Kasumi-1 (cell line): ENCODE data around the gene CCDC88C.
"Not testable (repeated sequence)": the region's sequence is repeated elsewhere in the genome, so short reads cannot be mapped to it uniquely, and the experiment has no call there.

Source experiments
- DNase-seq, 2 experiments: peaks; one replicate each; lab custom pipeline; 2025; lab: John Stamatoyannopoulos, UW

CCDC88C gene

GRCh38 chr14:91243074-91243471 is 174.5 kb downstream of the CCDC88C start:
- DNase-seq = no peak

GRCh38 chr14:91242635-91243034 is 175.0 kb downstream of the CCDC88C start:
- no peak for DNase-seq

GRCh38 chr14:91241863-91242262 is 175.8 kb downstream of the CCDC88C start:
- peak; percentile 16 to 31 for DNase-seq

GRCh38 chr14:91238661-91239060 is 179.0 kb downstream of the CCDC88C start:
- DNase-seq = no peak

- no peak for DNase-seq
Observed at GRCh38 chr14:91238085-91238484, 179.5 kb downstream of the CCDC88C start.

- no peak for DNase-seq
Observed at GRCh38 chr14:91237219-91237618, 180.4 kb downstream of the CCDC88C start.

- no peak for DNase-seq
Observed at GRCh38 chr14:91235841-91236240, 181.8 kb downstream of the CCDC88C start.

- DNase-seq = no peak
Observed at GRCh38 chr14:91234791-91235114, 182.9 kb downstream of the CCDC88C start.

- no peak for DNase-seq
Observed at GRCh38 chr14:91233936-91234790, 183.5 kb downstream of the CCDC88C start.

GRCh38 chr14:91232603-91233002 is 185.0 kb downstream of the CCDC88C start:
- no peak for DNase-seq

GRCh38 chr14:91232052-91232451 is 185.6 kb downstream of the CCDC88C start:
- DNase-seq = no peak

- no peak for DNase-seq
Observed at GRCh38 chr14:91231446-91231845, 186.2 kb downstream of the CCDC88C start.

- no peak for DNase-seq
Observed at GRCh38 chr14:91230397-91231035, 187.1 kb downstream of the CCDC88C start.

GRCh38 chr14:91229743-91230200 is 187.8 kb downstream of the CCDC88C start:
- peak; percentile 79 to 82 for DNase-seq

- no peak for DNase-seq
Observed at GRCh38 chr14:91229005-91229382, 188.6 kb downstream of the CCDC88C start.

- DNase-seq = no peak
Observed at GRCh38 chr14:91228112-91229004, 189.3 kb downstream of the CCDC88C start.

GRCh38 chr14:91227183-91227628 is 190.4 kb downstream of the CCDC88C start:
- no peak for DNase-seq

GRCh38 chr14:91226360-91226759 is 191.3 kb downstream of the CCDC88C start:
- DNase-seq = not testable (repeated sequence)

GRCh38 chr14:91225025-91225424 is 192.6 kb downstream of the CCDC88C start:
- no peak for DNase-seq

- DNase-seq = no peak
Observed at GRCh38 chr14:91223028-91223783, 194.4 kb downstream of the CCDC88C start.
